IPS-NIHi7 (cell line): ENCODE results near the gene ERO1B.
A peak's percentile ranks its signal among the peaks of the same experiment; 100 is the strongest.

ENCODE experiments used
- DNase-seq: peaks from one replicate; pipeline ENCODE4 v3.0.0; 2012; ENCODE audit warnings: mixed read lengths; ENCODE audit errors: extremely low spot score

Gene ERO1B

DNA sequence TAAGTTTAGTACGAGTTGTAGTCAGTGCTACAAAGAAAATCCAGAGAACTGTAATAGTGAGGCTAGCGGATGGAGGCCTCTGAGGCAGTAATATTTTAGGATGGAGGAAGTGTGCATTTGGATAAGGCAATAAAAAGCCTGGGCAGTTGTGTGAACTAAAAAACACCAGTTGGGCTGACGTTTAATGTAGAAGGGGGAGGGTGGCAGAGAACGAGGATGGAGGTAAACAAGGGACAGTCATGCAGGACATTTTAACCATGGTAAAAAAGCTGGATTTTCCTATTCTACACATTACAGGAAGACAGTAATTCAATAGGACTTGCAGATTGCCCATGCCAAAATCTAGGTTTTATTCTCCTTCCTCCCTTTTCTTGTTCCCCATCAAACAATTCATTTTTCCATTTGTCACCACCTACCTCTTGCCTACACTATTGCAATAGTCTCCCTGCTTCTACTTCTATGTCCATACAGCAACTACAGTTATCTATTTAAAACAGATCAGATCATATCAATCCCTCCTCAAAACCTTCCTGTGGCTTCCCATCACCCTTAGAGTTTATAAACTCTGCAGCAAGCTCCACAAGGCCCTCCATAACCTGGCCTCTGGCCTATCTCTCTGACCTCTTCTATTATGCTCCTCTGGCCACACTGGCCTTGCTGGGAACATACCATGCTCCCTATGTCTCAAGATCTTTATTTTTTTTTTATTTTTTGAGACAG lies 27.7 kb downstream of the ERO1B start:
- no peak for DNase-seq

- DNase-seq, result no peak
Measured at GRCh38 chr1:236253119-236253518, 28.6 kb downstream of the ERO1B start.

DNA sequence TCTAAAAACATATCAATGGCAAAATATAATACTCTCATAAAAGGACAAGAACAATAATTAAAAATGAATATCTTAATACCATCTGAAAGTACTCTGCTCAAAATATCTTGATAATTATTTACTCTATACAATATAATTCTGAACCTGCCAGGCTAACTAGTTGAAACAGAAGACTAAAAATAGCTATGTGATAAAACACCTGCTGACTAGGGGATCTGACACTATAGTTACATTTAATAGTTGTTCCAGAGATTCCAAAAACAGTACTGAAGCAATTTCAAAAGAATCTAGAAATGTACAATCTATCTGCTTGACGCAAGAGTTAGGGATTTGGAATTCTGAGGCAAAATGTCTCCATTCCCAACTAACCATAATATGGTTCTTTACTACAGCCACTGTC lies 30.2 kb downstream of the ERO1B start:
- DNase-seq, result no peak

- DNase-seq, result no peak
Measured at GRCh38 chr1:236247286-236247685, 34.5 kb downstream of the ERO1B start.

GRCh38 chr1:236242568-236242967 lies 39.2 kb downstream of the ERO1B start:
- no peak for DNase-seq

DNA sequence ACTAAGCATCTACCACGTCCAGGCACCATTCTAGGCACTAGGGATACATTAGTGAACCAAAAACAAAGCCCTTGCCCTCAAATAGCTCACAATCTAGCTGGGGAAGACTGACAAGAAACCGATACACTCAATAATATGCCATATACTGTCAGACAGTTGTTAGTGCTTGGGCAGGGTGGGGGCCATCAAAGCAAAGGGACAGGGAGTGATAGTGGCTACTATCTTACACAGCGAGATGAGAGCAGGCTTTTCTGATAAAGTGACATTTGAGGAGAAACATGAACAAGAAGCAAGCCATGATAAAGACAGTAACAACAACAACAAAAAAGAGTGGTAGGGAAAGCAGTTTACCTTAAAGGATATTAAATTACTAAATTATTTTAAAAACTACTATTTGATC lies 41.1 kb downstream of the ERO1B start:
- DNase-seq, result no peak

GRCh38 chr1:236239092-236239585 lies 42.6 kb downstream of the ERO1B start:
- no peak for DNase-seq

DNA sequence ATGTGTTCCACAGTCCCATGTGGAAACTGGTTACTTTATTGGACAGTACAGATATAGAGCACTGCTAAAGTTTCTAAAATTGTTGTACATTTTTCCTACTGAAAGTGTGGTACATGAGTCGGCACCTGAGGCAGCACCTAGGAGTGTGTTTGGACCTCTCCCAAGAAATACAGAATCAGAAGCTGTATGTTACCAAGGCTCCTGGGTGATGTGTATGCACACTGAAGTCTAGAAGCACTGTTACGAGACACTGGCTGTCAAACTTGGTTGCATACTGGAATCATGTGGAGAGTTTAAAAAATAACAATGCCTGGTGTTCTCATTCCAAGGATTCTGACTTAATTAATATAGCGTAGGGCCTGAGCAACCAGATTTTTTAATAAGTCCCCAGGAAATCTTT lies 46.6 kb downstream of the ERO1B start:
- DNase-seq, result no peak

DNA sequence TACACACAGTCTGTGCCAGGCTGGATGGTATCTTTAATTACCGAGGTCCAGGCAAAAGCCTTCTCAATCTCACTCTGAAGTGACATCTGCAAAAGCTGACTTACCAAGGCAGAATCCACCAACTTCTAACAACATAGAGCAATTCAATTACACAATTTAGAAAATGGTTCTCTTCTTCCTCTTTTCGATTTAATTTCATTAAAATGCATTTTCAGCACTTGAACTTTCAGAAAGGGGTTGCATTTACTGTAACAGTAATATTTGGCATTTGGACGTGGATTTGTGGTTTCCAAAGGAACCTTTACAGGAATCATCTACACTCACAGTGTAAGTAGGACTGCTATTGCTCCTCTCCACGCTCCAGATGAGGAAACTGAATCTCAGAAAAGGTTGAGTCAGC lies 53.3 kb downstream of the ERO1B start:
- DNase-seq, result no peak

DNA sequence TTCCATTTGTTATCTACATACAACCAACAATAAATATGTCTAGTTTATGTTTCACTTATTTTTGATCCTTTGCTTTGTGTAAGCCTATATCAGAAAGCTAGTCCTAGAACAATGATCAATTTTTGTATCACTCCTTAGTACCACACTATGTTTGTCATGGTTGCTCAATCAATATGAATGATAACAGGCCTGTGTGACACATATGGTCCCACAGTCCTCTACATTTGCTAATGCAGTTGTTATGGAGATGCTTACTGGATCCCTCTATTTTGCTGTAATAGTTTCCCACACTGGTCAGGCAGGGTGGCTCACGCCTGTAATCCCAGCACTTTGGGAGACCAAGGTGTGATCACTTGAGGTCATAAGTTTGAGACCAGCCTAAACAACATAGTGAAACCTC lies 59.1 kb downstream of the ERO1B start:
- DNase-seq, result no peak

- no peak for DNase-seq
Measured at GRCh38 chr1:236220473-236220872, 61.3 kb downstream of the ERO1B start.

GRCh38 chr1:236214761-236215160 lies 67.0 kb downstream of the ERO1B start:
- DNase-seq, result no peak

DNA sequence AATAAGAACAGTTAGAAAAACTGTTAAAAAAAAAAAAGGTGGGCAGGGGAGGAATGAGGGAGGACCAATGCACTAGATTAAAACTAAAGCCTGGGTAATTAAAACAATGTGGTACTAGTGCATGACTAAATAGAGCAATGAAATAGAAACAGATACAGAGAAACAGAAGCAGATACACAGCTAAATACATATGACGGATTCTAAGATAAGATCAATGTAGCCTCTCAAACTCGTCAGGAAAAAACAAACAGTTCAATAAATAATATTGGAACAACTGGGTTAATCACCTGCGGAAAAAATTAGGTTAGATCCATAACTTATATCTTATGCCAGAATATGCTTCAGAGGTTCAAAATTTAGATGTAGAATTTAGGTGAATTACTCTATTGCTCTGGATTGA lies 68.2 kb downstream of the ERO1B start:
- no peak for DNase-seq

- no peak for DNase-seq
Measured at GRCh38 chr1:236211815-236212214, 69.9 kb downstream of the ERO1B start.

DNA sequence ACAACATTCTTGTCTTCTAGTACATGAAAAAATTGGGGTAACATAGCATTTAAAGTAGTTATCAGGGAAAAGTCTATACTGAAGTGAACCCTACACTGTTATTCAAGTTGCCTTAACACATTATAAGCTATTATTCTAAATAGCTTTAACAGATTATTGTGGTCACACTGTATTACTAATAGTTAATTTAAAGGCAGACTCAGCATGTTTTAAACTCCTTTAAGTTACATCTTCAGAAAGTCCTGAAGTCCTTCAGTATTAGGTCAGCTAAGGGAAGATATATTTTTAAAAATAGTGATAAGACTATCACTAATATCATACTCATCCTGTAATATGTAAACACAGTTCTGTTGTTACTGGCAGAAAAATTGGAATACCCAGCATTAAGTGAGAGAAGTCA lies 72.0 kb downstream of the ERO1B start:
- DNase-seq, result no peak

DNA sequence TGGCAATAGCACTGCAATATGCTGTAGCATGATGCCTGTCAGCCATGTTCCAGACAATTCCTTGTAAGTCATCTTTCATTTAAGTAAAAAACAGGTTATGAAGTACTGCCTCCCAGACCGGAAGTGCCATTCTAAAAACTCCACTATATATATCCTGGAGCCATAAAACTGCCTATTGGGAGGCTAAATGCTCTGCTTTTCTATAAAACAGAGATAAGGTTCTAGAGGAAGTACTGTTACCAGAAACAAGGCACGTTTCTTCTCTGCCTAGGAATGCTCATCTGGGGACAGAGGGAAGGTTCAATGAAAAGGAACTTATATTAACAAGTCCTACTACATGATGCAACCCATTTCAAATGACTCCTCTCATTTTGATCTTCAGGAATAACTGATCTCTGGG lies 72.6 kb downstream of the ERO1B start:
- DNase-seq, result no peak

- no peak for DNase-seq
Measured at GRCh38 chr1:236207569-236207968, 74.2 kb downstream of the ERO1B start.

DNA sequence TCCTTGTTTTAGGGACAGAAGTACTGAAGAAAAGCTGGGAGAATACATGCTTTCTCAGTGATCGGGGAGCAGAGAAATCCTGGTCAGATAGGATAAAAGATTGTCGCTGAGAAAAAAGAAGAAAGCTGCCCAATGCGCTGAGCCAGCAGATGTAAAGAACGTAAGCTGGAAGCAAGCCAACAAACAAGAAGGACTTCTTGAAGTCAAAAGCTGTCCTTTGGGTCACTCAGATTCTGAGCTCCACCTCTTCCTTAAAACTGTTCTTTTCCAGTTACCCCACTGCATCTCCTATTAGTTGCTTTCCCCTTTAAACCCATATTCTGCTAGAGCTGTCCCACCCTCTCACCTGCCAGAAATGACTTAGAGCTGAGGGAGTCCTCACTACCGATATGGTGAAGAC lies 74.6 kb downstream of the ERO1B start:
- DNase-seq, result no peak

DNA sequence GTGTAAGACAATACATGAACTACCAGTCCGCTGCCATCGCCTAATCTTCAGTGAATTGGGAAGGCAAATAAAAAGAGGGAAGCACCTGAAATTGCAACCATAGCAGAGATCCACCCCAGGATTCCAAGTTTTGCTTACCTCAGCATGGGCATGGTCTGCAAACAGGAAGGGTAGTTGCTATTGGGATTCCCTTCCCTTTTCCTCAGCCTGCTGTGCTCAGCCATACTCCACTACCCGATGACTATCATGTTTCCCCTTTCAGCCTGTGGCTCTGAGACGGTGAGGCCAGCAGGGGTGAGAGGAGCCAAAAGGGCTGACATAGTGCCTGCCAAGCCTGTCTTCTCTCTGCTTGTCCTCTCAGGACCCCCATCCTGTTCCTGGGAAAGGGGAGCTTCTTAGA lies 75.2 kb downstream of the ERO1B start:
- DNase-seq, result peak; percentile 60

DNA sequence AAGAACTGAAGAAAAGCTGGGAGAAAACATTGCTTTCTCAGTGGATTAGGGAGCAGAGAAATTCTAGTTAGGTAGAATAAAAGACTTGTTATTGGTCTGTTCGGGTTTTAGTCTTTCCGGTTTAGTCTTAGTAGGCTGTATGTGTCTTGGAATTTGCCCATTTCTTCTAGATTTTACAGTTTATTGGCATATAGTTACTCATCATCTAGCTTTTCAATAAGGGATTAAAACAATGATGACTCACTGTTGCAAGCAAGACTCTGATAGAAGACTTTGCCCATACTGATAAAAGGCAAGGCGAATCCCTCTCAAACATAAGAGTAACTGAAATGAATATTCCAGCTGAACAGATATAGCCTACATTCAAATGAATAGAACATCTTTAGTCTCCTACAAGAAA lies 77.1 kb downstream of the ERO1B start:
- DNase-seq, result no peak

- no peak for DNase-seq
Measured at GRCh38 chr1:236204039-236204438, 77.7 kb downstream of the ERO1B start.

DNA sequence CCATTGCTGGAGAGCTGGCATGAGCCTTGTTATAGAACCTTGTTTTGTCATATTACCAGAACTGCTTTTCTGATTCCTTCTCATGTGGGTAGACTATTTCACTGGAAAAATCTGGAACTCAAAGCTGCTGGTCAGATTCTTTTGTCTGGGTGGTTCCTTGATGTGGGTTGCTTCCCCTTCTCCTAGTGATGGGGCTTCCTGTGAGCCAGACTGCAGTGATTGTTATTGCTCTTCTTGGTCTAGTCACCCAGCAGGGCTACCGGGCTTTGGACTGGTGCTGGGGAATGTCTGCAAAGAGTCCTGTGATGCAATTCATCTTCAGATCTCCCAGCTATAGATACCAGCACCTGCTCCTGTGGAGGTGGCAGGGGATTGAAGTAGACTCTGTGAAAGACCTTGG lies 80.0 kb downstream of the ERO1B start:
- no peak for DNase-seq

- DNase-seq, result no peak
Measured at GRCh38 chr1:236200925-236201324, 80.8 kb downstream of the ERO1B start.

GRCh38 chr1:236193184-236193583 lies 88.6 kb downstream of the ERO1B start:
- no peak for DNase-seq
